ENCODE measurements around the gene NEGR1.

NEGR1 gene

DNA sequence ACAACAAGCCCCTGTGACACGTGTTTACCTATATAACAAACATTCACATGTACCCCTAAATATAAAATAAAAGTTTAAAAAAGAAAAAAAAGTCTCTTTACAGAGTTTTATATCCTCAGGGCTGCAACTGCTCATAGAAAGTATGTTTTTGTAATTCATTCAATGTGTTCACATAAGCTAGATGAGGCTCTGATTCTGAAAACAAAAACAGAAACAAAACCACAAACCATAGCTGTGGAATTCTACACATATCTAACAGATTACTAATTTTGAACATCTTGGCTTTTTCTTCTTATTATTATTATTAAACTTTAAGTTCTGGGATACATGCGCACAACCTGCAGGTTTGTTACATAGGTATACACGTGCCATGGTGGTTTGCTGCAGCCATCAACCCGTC is 621.9 kb downstream of the NEGR1 start:
- DNase-seq: no peak

DNA sequence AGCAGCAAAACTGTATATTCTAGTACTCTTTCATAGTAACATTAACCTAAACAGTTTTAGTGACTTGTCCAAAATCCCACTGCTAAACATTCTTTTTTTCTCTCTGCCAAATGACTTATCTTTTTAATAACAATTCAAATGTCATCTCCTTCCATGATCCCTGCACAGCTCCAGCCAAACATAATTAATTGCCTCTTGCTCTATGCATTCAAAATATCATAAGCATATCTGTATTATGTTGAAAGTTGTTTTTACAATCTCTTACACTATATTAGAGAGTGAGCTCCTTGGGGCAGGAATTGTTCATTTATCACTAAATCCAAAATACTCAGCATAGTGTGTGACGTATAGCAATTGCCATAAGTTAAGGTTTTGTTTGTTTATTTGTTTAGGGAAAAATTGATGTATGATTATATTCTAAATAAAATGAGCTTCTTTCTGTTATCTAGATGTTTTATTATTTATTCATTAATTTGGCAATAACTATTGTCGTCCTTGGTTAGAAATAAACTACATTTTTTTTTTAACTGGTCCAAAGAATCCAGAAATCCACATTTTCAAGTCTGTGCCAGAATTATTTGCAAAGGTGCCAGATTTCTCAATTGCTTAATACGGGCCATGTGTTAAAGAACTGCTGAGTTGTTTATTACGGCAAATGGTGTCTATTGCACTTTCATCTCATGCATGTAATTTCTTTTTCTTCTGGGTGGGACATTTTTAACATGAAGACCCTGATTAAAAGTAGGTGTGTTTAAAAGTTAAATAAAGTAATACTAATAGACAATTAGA is 624.3 kb downstream of the NEGR1 start:
- DNase-seq: no peak

DNA sequence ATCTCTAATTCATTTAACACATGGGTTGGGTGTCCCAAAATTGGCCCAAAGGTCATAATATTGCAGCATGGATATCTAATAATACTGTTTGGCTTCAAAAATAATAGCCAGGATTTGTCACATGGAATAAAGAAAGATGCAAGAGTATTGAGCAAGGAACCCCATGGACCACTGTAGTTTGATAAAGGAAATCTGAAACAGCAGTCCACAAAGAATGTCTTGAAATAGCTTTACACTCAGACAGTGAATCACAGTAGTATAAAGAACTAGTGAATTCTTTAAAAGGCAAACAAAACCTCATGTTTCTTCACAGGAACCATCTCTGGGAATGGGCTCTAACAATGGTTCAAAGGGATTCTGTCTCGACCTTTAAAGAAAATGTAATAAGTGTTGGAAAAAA is 625.4 kb downstream of the NEGR1 start:
- DNase-seq: no peak

DNA sequence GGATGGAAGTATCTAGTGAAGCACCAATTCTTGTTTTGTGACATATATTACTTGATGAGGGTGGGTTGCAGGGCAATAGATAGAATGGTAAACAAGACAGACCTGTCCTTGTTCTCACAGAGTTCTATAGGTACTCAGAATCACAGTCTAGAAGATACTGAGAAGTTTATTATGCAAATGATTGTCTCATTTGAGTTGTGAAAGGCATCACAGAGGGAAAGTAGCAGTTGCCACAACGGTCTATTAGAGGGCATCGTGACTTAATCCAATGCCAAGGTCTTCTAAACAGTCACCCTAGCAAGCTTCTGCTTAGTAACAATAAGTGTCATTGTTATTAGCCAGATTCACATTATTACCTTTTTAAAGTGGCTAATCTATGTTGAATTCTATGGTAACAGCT is 626.7 kb downstream of the NEGR1 start:
- DNase-seq: no peak

DNA sequence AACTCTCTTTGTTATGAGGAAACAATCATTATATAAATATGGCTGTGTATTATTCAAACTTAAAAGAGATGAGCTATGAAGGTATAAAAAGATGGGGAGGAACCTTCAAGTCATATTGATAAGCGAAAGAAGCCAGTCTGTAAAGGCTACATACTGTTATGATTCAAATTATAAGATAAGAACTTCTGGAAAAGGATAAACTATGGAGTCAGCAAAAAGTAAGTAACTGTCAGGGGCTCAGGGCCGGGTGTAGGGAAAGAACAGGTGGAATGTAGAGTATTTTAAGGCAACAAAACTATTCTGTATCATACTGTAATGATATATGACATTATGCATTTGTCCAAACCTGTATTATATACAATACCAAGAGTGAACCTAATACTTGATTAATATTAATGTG is 628.4 kb downstream of the NEGR1 start:
- no peak for DNase-seq

DNA sequence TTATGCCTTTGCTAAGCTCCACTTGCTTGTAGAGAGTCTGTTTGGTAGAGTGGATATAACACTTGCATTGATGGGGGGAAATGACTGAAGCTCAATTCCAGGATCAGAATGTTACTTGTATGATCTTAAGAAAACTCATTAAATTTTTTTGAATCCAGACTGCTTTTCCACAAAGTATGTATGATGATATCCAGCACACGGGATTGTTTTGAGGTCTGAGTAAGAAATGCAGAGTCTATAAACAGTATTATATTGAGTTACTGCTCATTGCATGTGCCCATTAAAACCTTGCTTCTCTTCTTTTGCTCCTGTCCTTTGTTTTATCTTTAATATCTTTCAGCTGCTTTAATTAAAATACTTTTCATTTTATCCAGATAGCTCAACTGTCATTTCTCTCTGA is 631.1 kb downstream of the NEGR1 start:
- DNase-seq: no peak

DNA sequence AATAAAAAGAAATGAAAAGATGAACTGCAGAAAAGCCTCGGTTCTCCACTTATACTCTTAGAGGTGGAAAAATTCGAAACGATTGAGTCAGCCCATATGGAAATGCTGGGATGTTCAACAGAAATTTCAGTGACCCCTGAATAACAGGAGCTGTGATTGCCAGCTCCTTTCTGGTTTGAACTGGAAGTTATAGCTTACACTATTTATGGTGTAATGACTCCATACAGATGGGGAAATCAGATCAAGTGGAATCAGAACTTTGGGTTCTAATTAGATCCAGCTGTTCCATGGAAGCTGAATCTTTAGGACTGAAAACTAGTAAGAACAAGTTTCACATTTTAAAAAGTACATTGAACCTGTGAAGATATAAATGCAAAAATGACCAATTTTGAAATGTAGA is 632.2 kb downstream of the NEGR1 start:
- DNase-seq: no peak

DNA sequence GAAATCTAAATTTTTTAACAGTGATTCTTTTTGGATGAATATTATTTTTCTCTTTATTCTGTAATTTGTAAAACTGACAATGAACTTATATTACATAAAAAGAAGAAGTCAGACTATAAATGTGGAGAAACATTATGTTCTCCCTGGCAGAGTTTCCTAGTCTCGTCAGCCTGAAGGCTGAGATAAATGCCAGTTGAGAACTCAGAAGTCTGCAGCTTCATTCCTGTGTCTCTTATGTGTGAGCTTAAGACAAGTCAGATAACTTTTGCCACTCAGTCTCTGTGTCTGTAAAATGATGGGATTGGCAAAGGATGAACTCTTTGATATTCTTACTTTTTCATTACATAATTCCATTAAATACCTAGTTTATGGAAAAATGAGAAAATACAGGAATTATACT is 632.7 kb downstream of the NEGR1 start:
- no peak for DNase-seq

DNA sequence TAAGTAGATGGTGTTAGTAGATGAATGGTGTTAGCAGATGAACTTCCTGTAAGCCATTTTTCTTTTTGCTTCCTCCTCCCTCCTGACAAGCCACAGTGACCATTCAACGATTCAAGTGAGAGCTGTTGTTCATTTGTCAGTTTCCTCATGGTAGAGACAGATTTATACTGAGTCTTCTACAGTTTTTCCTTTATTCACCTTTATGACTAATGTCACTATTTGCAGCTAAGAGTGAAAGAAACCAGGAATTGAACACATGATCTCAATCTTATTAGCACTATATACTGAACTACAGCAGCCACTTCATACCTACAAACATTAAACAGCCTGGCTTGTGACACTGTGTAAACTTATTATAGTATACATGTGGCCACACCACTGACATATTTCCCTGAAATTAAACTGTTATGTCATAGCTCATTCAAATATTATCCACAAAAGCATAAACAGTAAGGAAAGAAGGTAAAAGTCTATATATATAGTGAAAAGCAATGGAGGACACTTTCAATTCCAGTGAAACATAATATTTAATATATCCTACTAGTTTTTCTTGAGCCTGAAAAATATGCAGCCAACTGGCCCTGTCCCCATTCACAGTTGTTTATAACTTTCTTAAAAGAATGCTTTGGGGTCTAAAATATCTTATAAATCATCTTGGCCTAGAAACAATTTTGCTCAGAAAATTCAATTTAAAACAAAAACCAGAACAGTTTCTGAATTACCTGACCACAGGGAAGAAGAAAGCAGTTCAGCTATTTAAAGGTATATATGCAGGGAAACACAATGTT is 634.6 kb downstream of the NEGR1 start:
- no peak for DNase-seq

DNA sequence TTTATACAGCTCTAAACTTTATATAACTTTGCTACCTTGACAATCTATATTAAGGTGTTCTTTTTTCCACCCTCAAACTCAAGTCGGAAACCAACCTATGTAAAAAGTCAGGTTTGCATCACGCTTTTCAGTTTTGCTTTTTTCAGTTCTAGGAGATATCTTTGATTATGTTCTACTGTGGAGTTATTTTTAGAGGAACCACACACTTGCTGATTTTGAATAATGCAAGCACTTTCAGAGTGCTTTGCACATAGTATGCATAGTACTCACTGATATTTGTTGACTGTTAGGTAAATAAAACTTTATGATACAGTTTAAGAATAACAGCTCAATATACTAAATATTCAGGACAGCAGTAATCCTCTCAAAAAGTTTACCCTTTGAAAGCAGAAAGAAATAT is 637.3 kb downstream of the NEGR1 start:
- no peak for DNase-seq

DNA sequence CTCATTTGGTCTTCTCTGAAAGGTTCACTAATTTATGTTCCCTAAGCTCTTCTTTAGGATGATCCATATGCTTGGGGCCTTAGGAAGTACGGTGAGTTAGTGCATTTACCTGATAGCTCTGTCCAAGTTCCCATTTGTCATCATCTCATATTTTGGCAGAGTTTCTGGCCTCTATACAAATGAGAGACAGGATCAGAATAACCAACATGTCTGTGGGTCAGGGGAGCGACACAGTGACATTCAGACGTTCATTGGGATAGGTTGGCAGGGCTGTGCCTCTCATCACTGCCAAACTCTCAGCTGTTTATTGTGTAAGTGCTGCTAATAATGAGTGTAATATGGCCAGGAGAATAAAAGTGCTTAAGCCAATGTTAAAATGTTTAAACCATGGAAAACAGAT is 640.4 kb downstream of the NEGR1 start:
- DNase-seq: no peak

DNA sequence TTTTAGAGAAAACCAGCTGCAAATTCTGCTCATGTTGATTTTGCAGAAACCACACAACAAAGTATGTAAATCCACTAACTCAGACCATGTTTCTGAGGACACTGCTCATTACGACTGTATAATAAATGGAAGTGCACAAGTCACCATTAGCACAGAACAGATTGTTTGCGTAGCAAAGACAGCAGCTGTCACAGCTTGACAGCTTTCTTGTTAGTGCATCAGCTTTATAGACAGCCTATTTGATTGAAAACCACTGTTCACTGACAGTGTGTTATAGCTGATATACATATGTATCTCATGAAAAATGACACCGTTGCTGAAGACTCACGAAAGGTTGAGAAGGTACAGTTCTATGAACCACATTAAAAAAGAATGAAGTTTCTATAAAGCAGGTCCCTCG is 641.3 kb downstream of the NEGR1 start:
- no peak for DNase-seq

DNA sequence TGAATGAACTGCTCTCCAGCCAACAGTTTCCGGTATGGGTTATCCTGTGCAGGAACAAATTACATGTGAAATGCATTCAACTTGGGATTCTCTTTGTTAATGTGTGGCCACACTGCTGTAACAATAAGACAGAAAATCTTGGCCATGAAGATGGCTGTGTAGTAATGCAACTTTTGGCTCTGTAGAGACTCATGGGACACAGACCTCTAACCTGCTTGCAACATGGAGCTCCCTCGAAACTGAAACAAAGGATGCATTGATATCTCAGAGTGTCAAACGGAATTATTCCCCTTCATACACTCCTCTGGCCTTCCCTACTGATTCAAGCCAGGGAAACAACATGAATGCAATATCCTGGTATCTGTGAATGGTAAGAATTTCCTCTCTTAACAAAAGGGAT is 642.2 kb downstream of the NEGR1 start:
- DNase-seq: no peak

DNA sequence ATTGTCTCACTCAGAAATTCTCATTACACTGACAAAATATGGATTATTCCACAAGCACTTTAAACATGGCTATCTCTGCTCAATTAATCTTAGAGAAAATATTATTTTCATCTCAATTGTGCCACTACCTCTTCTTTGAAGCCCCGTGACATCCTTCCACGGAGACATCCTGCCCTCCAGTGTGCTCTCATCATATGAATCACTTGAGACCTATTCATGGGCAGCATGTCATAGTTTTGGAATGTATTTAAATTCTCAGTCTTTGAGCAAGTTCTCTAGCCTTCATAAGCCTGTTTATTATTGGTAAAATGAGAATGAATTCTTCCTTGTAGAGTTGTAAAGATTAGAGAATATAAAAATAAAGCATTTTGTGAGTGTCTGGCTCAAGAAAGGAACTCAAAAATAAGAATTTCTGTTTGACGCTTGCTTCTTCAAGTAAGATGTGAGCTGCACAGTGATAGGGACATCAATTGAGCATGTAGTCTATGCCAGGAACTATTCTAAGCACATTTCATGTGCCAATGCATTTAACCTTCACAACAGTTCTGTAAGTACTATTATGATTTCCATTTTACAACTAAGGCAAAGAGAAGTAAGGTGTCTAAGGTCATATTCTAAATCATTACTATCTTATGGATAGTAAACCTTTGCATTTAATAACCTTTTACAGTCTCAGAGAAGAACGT is 644.1 kb downstream of the NEGR1 start:
- DNase-seq: no peak

DNA sequence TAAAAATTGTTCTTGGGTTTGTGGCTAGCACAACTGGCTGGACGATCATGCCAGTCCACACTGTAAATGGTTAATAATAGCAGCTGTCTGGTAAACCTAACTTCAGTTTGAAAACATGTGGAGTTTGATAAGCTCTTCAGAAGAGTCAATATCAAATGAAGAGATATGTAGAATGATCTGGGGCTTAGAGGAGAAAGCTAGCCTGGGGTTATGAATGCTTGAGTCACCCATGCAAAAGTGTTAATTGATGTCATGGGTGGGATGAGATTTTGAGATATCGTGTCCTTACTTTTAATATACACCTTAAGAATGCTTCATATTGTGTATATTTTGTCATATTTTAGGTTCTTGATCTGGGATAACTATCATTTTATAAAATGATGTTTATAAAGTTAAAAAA is 646.8 kb downstream of the NEGR1 start:
- no peak for DNase-seq

DNA sequence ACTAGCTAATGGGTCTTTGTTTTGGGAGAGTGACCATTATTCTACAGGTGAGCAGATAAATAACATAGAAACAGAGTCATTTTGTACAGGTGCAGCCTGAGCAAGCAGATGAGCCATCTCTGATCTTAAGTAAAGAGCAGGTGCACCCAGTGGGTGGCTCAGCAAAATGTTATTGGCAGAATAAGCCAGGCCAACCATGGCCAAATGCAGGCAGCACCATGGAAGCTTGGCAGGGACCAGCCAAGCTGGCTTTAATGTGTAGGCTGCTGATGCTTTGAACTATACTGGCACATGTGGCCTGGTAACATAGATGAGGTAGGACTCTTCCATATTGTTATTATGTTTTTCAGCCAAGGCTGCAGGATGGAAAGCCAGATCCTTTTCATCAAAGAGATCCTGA is 648.2 kb downstream of the NEGR1 start:
- no peak for DNase-seq

DNA sequence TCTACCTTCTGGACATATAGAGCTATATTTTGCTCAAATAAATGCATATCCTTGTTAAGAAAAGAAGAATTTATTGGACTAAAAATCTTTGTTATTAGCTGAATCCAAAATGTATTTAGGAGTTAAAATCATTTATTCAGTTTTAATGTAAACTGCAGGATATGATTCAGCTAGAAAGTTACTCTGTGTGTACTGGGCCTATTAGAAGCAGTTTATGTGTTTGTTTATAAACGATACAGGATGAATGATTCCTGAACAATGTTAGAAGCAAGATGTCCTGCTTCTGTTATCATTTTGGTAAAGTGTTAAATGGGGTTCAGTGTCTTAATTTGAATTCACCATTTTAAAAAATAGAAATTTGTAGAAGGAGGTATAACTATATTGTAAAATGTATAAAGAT is 652.3 kb downstream of the NEGR1 start:
- DNase-seq: no peak

DNA sequence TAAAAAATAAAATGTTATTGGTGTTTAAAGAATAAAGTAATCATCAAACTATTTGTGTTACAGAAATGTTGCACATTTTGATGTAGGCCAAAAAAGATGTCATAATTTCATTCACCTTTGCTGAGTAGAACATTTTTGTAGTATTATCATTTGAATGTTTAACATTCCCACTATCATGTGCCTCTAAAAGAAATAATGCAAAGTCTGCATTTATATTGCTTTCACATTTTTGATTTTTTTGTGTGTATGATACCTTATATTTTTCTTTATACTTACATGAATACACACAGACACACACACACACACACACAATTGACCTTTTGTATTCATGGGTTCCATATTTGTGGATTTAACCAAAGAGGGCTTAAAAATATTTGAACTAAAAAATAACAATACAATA is 657.3 kb downstream of the NEGR1 start:
- no peak for DNase-seq

DNA sequence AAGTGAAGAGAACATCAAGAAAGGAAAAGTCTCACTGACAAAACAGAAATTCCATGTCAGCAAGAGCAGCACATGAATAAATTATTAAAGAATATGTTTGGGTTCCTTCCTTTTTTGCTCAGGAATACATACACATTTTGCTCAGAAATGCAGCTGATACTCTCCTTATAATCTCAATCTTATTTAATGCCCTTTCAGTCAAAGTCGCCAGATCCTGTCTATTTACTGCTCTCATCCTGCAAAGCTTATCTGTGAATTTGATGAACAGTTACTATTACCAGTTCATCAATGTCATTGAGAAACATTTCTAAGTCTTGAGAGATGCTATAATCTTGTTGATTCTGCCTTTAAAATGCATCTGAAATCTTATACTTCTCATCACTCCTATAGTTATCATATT is 658.5 kb downstream of the NEGR1 start:
- no peak for DNase-seq

DNA sequence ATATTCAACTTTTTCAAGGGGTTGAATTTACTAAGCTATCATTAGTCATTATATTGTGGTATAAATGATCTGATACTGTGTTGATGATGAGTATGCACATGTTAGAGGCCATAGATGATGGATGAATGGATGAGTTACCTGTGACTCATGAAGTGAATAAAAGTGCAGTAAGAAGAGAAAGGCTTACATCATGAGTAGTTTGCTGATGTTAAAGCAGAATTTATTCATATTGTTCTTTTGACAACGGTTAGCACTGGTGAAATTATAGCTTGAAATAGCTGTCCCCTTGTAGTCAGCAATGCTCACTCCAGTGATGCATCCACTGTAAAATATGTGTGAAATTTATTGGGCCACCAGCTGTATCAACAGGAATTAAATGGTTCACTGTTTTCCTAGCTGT is 660.6 kb downstream of the NEGR1 start:
- no peak for DNase-seq

DNA sequence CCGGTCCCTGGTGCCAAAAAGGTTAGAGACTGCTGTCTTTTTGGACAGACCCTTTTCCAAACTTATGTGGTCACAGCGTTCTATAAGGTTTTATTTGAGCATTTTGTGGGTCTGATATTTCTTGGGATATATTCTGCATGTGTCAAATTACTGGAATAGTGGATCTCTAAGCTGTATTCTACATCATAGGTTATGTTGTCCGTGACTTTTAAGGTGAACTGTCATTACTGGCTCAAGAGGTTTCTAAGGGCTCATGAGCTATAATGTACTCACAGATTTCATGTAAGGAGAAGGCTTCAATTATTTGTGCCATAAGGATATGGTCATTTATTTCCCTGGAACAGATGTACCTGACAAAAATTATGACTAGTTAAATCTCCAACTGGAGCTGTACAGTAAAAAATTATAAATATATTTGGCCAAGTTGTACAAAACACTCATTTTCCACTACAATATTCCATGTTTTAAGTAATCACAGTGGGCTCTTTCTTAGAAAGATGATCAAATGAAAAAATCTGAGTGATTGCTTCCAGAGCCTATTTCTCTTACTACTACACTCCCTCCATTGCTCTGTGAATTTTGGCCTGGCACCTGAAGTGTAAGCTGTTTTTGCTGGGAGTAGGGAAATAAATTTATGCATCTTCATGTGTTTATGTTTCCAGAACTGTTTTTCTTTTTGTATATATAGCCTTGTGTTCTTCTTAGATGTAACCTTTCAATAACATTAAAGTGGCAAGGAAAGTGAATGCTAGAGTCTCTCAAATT is 663.4 kb downstream of the NEGR1 start:
- DNase-seq: no peak

DNA sequence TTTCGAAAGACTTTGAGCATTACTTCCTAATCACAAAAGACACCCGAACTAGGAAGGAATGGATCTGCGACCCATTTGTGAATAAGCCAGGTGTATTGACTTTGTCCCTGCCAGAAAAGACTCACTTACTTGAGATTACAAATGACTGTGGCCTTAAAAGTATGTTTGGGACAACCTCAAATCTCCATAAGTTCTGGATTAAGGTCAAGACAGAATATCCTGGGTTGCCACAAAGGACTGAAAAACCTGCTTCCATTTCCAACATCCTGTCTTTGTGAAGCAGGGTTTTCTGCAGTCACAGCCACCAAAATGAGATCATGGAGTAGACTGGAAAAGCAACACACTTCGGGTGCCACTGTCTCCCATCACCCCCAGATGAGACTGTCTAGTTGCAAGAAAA is 664.1 kb downstream of the NEGR1 start:
- no peak for DNase-seq

DNA sequence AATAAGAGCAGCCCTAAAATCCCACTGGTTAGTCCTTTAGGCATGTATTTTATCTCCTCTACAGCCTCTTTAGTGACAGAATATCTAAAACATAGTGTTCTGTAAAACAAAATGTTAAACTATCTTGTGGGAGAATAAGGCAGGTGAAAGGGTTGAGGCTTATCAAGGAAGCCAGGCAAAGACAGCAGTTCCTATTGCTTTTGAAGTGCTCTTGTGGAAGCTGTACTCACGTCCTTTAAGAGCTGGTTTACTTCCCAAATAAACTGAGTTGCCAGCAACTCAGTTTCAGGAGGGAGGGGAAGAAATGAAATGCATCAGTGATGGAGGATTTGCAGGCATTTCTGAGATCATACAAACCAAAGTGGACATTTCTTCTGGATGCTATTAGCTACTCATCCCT is 671.9 kb downstream of the NEGR1 start:
- DNase-seq: no peak
